Fibroblast of lung (primary cell): ENCODE data around the gene CARS1.

Experiments used
- EZH2 ChIP-seq: IDR thresholded peaks from 2 replicates; pipeline ENCODE4 v1.5.1; 2012; ENCODE audit warnings: low read length, control low read depth, mild to moderate bottlenecking; ENCODE audit errors: missing control alignments
- TF ChIP-seq, protein P1 (sequence below), 2 donors: IDR thresholded peaks in 1 of 2; conservative IDR thresholded peaks in 1 of 2; 1 replicate in 1 of 2; 2 replicates in 1 of 2; pipeline ENCODE4 v1.5.1; 2011 to 2012; ENCODE audit warnings: low read length in 2 of 2, control low read depth in 1 of 2, inconsistent platforms in 1 of 2, low read depth in 1 of 2, mild to moderate bottlenecking in 1 of 2

GRCh38 chr11:3087821-3088800 is 30.9 kb upstream of the CARS1 start:
- TF ChIP-seq, protein P1, sequence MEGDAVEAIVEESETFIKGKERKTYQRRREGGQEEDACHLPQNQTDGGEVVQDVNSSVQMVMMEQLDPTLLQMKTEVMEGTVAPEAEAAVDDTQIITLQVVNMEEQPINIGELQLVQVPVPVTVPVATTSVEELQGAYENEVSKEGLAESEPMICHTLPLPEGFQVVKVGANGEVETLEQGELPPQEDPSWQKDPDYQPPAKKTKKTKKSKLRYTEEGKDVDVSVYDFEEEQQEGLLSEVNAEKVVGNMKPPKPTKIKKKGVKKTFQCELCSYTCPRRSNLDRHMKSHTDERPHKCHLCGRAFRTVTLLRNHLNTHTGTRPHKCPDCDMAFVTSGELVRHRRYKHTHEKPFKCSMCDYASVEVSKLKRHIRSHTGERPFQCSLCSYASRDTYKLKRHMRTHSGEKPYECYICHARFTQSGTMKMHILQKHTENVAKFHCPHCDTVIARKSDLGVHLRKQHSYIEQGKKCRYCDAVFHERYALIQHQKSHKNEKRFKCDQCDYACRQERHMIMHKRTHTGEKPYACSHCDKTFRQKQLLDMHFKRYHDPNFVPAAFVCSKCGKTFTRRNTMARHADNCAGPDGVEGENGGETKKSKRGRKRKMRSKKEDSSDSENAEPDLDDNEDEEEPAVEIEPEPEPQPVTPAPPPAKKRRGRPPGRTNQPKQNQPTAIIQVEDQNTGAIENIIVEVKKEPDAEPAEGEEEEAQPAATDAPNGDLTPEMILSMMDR (conservative IDR thresholded peaks at IDR 0.05 in 1 of 2, IDR thresholded peaks at IDR 0.05 in 1 of 2; ENCODE audit: low read depth in 1 of 2, low read length in 2 of 2) = no peak
- no peak for TF ChIP-seq EZH2
